ENCODE results near the gene CD300LD.

GRCh38 chr17:74607221-74607620 is 15.1 kb upstream of the CD300LD start:
- no peak for TF ChIP-seq GATA2 (IDR thresholded peaks at IDR 0.05; ENCODE audit: low read depth, low read length)
- TF ChIP-seq GATA3 (IDR thresholded peaks at IDR 0.05; ENCODE audit: low read depth, low read length): no peak

Data from SH-SY5Y (cell line).